Trophoblast cell (in vitro differentiated cells and primary cell): ENCODE measurements around the gene ANXA2R.
"Not testable (repeated sequence)": the region's sequence is repeated elsewhere in the genome, so short reads cannot be mapped to it uniquely, and the experiment has no call there.

Experiments
- DNase-seq, 2 donors: peaks; one replicate each; pipeline ENCODE4 v3.0.0-alpha.2; 2016
- H2AFZ ChIP-seq: 2 replicates; pipeline ENCODE4 v1.6.1; 2013; ENCODE audit warnings: low read length, moderate library complexity, mild to moderate bottlenecking; ENCODE audit not compliant: insufficient read depth, poor library complexity
- H2AK5ac ChIP-seq: 2 replicates; pipeline ENCODE4 v1.6.1; 2013; ENCODE audit warnings: mild to moderate bottlenecking, low read length
- H2BK120ac ChIP-seq: 2 replicates; pipeline ENCODE4 v1.6.1; 2013; ENCODE audit warnings: low read length, mild to moderate bottlenecking, moderate library complexity; ENCODE audit not compliant: insufficient read depth, poor library complexity
- H2BK12ac ChIP-seq: 2 replicates; pipeline ENCODE4 v1.6.1; 2013; ENCODE audit warnings: mild to moderate bottlenecking, low read length, moderate library complexity
- H2BK5ac ChIP-seq: 2 replicates; pipeline ENCODE4 v1.6.1; 2013; ENCODE audit warnings: low read length, low read depth, moderate library complexity, mild to moderate bottlenecking; ENCODE audit not compliant: poor library complexity
- H3K14ac ChIP-seq: 2 replicates; pipeline ENCODE4 v1.6.1; 2013; ENCODE audit warnings: mild to moderate bottlenecking, low read length
- H3K18ac ChIP-seq: 2 replicates; pipeline ENCODE4 v1.6.1; 2013; ENCODE audit warnings: mild to moderate bottlenecking, low read length
- H3K23ac ChIP-seq: 2 replicates; pipeline ENCODE4 v1.6.1; 2013; ENCODE audit warnings: low read length
- H3K27ac ChIP-seq: 2 replicates; pipeline ENCODE4 v1.5.1; 2013; ENCODE audit warnings: low read depth, mild to moderate bottlenecking, inconsistent platforms, low read length, moderate library complexity
- H3K27me3 ChIP-seq: 2 replicates; pipeline ENCODE4 v1.6.1; 2013; ENCODE audit warnings: inconsistent platforms, mild to moderate bottlenecking, low read length, moderate library complexity; ENCODE audit not compliant: insufficient read depth
- H3K36me3 ChIP-seq, 2 experiments: 1 replicate in 1 of 2; 2 replicates in 1 of 2; pipeline ENCODE4 v1.6.1; 2013; ENCODE audit warnings: low read length in 2 of 2, mild to moderate bottlenecking in 2 of 2, moderate library complexity in 1 of 2; ENCODE audit not compliant: insufficient read depth in 2 of 2, control insufficient read depth in 1 of 2
- H3K4ac ChIP-seq: 2 replicates; pipeline ENCODE4 v1.6.1; 2013; ENCODE audit warnings: low read depth, mild to moderate bottlenecking, low read length, moderate library complexity
- H3K4me1 ChIP-seq, 2 experiments: 1 replicate in 1 of 2; 2 replicates in 1 of 2; pipeline ENCODE4 v1.6.1; 2013; ENCODE audit warnings: low read length in 2 of 2, mild to moderate bottlenecking in 2 of 2, moderate library complexity in 1 of 2; ENCODE audit not compliant: insufficient read depth in 2 of 2, control insufficient read depth in 1 of 2
- H3K4me2 ChIP-seq: 2 replicates; pipeline ENCODE4 v1.6.1; 2013; ENCODE audit warnings: inconsistent platforms, mild to moderate bottlenecking, low read length, moderate library complexity
- H3K4me3 ChIP-seq: 2 replicates; pipeline ENCODE4 v1.5.1; 2013; ENCODE audit warnings: mild to moderate bottlenecking, low read depth, low read length, inconsistent platforms
- H3K79me1 ChIP-seq: one replicate; pipeline ENCODE4 v1.6.1; 2013; ENCODE audit warnings: low read length
- H3K79me2 ChIP-seq: 2 replicates; pipeline ENCODE4 v1.6.1; 2013; ENCODE audit warnings: low read length, mild to moderate bottlenecking; ENCODE audit not compliant: control insufficient read depth, insufficient read depth, poor library complexity
- H3K9ac ChIP-seq: 2 replicates; pipeline ENCODE4 v1.6.1; 2013; ENCODE audit warnings: mild to moderate bottlenecking, low read length
- H3K9me3 ChIP-seq: 2 replicates; pipeline ENCODE4 v1.6.1; 2013; ENCODE audit warnings: low read depth, mild to moderate bottlenecking, control low read depth, inconsistent platforms, low read length; ENCODE audit not compliant: insufficient read depth
- H4K12ac ChIP-seq: 2 replicates; pipeline ENCODE4 v1.6.1; 2013; ENCODE audit warnings: low read depth, mild to moderate bottlenecking, low read length, moderate library complexity
- H4K8ac ChIP-seq: 2 replicates; pipeline ENCODE4 v1.6.1; 2013; ENCODE audit warnings: low read depth, mild to moderate bottlenecking, low read length, moderate library complexity
- H4K91ac ChIP-seq: one replicate; pipeline ENCODE4 v1.6.1; 2013; ENCODE audit warnings: low read depth, mild to moderate bottlenecking, low read length, moderate library complexity
- WGBS: extraction: QIAGEN DNeasy Blood & Tissue Kit; methylation state at CpG from one replicate; pipeline ENCODE4 v1.1.7; 2013; ENCODE audit warnings: missing lambda C conversion rate; ENCODE audit not compliant: insufficient read length, insufficient coverage; ENCODE audit errors: extremely low coverage; 5-methylcytosine and 5-hydroxymethylcytosine counted together

Gene ANXA2R

GRCh38 chr5:43061352-43062075, 21.4 kb upstream of the ANXA2R start:
- Histone ChIP-seq H2BK12ac (no peak overlapping the region), H4K91ac (no peak overlapping the region), H3K27me3 (no peaks in the 10 kb centered on the region), H3K4me2 (no peak overlapping the region), H2BK5ac (no peak overlapping the region), H3K23ac (no peak overlapping the region), H3K36me3 (no peaks in the 10 kb centered on the region), H3K9ac (no peak overlapping the region), H3K27ac (no peak overlapping the region), H2BK120ac (no peak overlapping the region), H3K9me3 (no peaks in the 10 kb centered on the region), H3K4me1 (peaks cover 0 to 4% of the 10 kb centered on the region in 2 experiments), H2AK5ac (no peak overlapping the region), H3K79me2 (peaks cover 2% of the 10 kb centered on the region), H3K18ac (no peak overlapping the region), H3K4me3 (no peak overlapping the region), H3K79me1 (peaks cover 12% of the 10 kb centered on the region), H4K12ac (no peak overlapping the region), H3K14ac (no peak overlapping the region), H3K4ac (no peak overlapping the region), H4K8ac (no peak overlapping the region), H2AFZ (no peak overlapping the region)
- no peak for DNase-seq
- WGBS, result no CpG with 5 or more reads among the region's 5 CpGs

GRCh38 chr5:43060020-43060419, 19.9 kb upstream of the ANXA2R start:
- H3K14ac ChIP-seq, H2BK12ac ChIP-seq, H2AK5ac ChIP-seq, H4K8ac ChIP-seq, H3K23ac ChIP-seq, H2AFZ ChIP-seq, H2BK120ac ChIP-seq, H3K18ac ChIP-seq, H4K91ac ChIP-seq, H3K9me3 ChIP-seq, H3K36me3 ChIP-seq, H3K4me1 ChIP-seq, H4K12ac ChIP-seq, H3K4me2 ChIP-seq, H3K27ac ChIP-seq, H2BK5ac ChIP-seq, H3K27me3 ChIP-seq, H3K4ac ChIP-seq, H3K9ac ChIP-seq, DNase-seq, H3K4me3 ChIP-seq, H3K79me2 ChIP-seq, H3K79me1 ChIP-seq: not testable (repeated sequence)
- no CpG with 5 or more reads among the region's 2 CpGs for WGBS

GRCh38 chr5:43055098-43055497, 15.0 kb upstream of the ANXA2R start:
- H3K9me3 ChIP-seq, H4K8ac ChIP-seq: not testable (repeated sequence)
- no CpG with 5 or more reads among the region's 2 CpGs for WGBS

GRCh38 chr5:43051684-43052083, 11.6 kb upstream of the ANXA2R start:
- Histone ChIP-seq H3K79me1 (no peaks in the 10 kb centered on the region), H2BK5ac (no peak overlapping the region), H2BK12ac (no peak overlapping the region), H4K12ac (no peak overlapping the region), H2AK5ac (no peak overlapping the region), H3K9me3 (no peaks in the 10 kb centered on the region), H3K9ac (no peak overlapping the region), H4K8ac (no peak overlapping the region), H3K4me1 (no peaks in the 10 kb centered on the region), H3K23ac (no peak overlapping the region), H3K79me2 (no peaks in the 10 kb centered on the region), H4K91ac (no peak overlapping the region), H3K18ac (no peak overlapping the region), H3K4me2 (no peak overlapping the region), H2BK120ac (no peak overlapping the region), H2AFZ (no peak overlapping the region), H3K27me3 (no peaks in the 10 kb centered on the region), H3K4me3 (no peak overlapping the region), H3K27ac (no peak overlapping the region), H3K36me3 (no peaks in the 10 kb centered on the region), H3K4ac (no peak overlapping the region), H3K14ac (no peak overlapping the region)
- DNase-seq, result no peak
- no CpG with 5 or more reads among the region's 2 CpGs for WGBS

More at GRCh38 chr5:43055098-43055497, 15.0 kb upstream of the ANXA2R start:
- not testable (repeated sequence) for H3K36me3 ChIP-seq, H3K14ac ChIP-seq, H2BK120ac ChIP-seq, DNase-seq, H4K91ac ChIP-seq, H4K12ac ChIP-seq, H3K27ac ChIP-seq, H2AK5ac ChIP-seq, H3K9ac ChIP-seq, H3K4me2 ChIP-seq, H2BK5ac ChIP-seq, H3K4me1 ChIP-seq, H3K18ac ChIP-seq, H3K4ac ChIP-seq, H3K27me3 ChIP-seq, H2AFZ ChIP-seq, H3K23ac ChIP-seq, H3K79me1 ChIP-seq, H2BK12ac ChIP-seq, H3K79me2 ChIP-seq, H3K4me3 ChIP-seq
